Stimulated activated CD8-positive, alpha-beta memory T cell treated with anti-CD3 and anti-CD28 coated beads, Interleukin-15, amount 100 ng/mL, for 48 hours (primary cell): Measurements from ENCODE around the gene PFDN4.

Experiments used
- DNase-seq, 2 donors: peaks; one replicate each; pipeline ENCODE4 v3.0.0-alpha.2; 2020; ENCODE audit warnings: low read depth in 2 of 2

Gene PFDN4

GRCh38 chr20:54200487-54201267 is 7.2 kb upstream of the PFDN4 start:
- DNase-seq = no peak

GRCh38 chr20:54201268-54201846 is 6.5 kb upstream of the PFDN4 start:
- DNase-seq = no peak

GRCh38 chr20:54203281-54203680 is 4.6 kb upstream of the PFDN4 start:
- no peak for DNase-seq

- no peak for DNase-seq
These were observed 3.8 kb upstream of the PFDN4 start for GRCh38 chr20:54204063-54204462.

- DNase-seq = no peak
These were observed 3.4 kb upstream of the PFDN4 start for GRCh38 chr20:54204481-54204880.

- DNase-seq = no peak
These were observed 2.4 kb upstream of the PFDN4 start for GRCh38 chr20:54205450-54205849.

- no peak for DNase-seq
These were observed 689 bp upstream of the PFDN4 start for GRCh38 chr20:54207053-54207742.

- no peak for DNase-seq
These were observed 775 bp downstream of the PFDN4 start for GRCh38 chr20:54208548-54209176.

- DNase-seq = no peak
These were observed 1.4 kb downstream of the PFDN4 start for GRCh38 chr20:54209216-54209813.

- no peak for DNase-seq
These were observed 4.3 kb downstream of the PFDN4 start for GRCh38 chr20:54212226-54212625.

- no peak for DNase-seq
These were observed 5.0 kb downstream of the PFDN4 start for GRCh38 chr20:54212871-54213270.

GRCh38 chr20:54214566-54214965 is 6.7 kb downstream of the PFDN4 start:
- DNase-seq = no peak

GRCh38 chr20:54215157-54215789 is 7.4 kb downstream of the PFDN4 start:
- DNase-seq = no peak

- DNase-seq = no peak
These were observed 9.9 kb downstream of the PFDN4 start for GRCh38 chr20:54217762-54218161.

- no peak for DNase-seq
These were observed 10.6 kb downstream of the PFDN4 start for GRCh38 chr20:54218470-54218869.

- no peak for DNase-seq
These were observed 12.0 kb downstream of the PFDN4 start for GRCh38 chr20:54219751-54220426.

GRCh38 chr20:54220722-54221121 is 12.8 kb downstream of the PFDN4 start:
- no peak for DNase-seq

- DNase-seq = no peak
These were observed 13.5 kb downstream of the PFDN4 start for GRCh38 chr20:54221353-54221752.

- no peak for DNase-seq
These were observed 14.4 kb downstream of the PFDN4 start for GRCh38 chr20:54221996-54222890.

- DNase-seq = no peak
These were observed 15.4 kb downstream of the PFDN4 start for GRCh38 chr20:54223285-54223684.
